HL-60 (cell line): ENCODE measurements around the gene RENBP.

Source experiments
- DNase-seq, 2 experiments: peaks; one replicate each; pipeline ENCODE4 v3.0.0-alpha.2; 2010 to 2020; ENCODE audit warnings: low read depth in 1 of 2, low spot score in 1 of 2
- H3K27ac ChIP-seq: fragments of 250-450 bp; sonication (Bioruptor Pico); replicated peaks from 2 replicates; pipeline ENCODE4 v1.5.1; 2020; ENCODE audit warnings: mild to moderate bottlenecking, moderate library complexity
- H3K27me3 ChIP-seq: fragments of 250-450 bp; sonication (Bioruptor Pico); 2 replicates; pipeline ENCODE4 v1.5.1; 2021; ENCODE audit warnings: mild to moderate bottlenecking, moderate library complexity; ENCODE audit not compliant: insufficient read depth, poor library complexity, severe bottlenecking
- H3K4me3 ChIP-seq: replicated peaks from 2 replicates; pipeline ENCODE4 v1.5.1; 2011; ENCODE audit warnings: mild to moderate bottlenecking, control low read depth, low read length; ENCODE audit not compliant: insufficient read depth
- CTCF ChIP-seq: IDR thresholded peaks from one replicate; pipeline ENCODE4 v1.5.1; 2011; ENCODE audit warnings: low read length, control low read depth, inconsistent platforms; ENCODE audit not compliant: insufficient read depth
- GABPA ChIP-seq: IDR thresholded peaks from 2 replicates; pipeline ENCODE4 v1.6.1; 2012; ENCODE audit warnings: low read depth
- POLR2AphosphoS5 ChIP-seq: IDR thresholded peaks from 2 replicates; pipeline ENCODE4 v1.6.1; 2012; ENCODE audit warnings: low read depth
- REST ChIP-seq: IDR thresholded peaks from 2 replicates; pipeline ENCODE4 v1.6.1; 2012; ENCODE audit warnings: low read depth; ENCODE audit not compliant: insufficient replicate concordance
- SPI1 ChIP-seq: IDR thresholded peaks from 2 replicates; pipeline ENCODE4 v1.6.1; 2012; ENCODE audit warnings: low read depth, mild to moderate bottlenecking, borderline replicate concordance

The RENBP gene

GRCh38 chrX:153969125-153969903 is 24.9 kb upstream of the RENBP start:
- H3K4me3 ChIP-seq: peak overlapping the region; percentile 71
- peak overlapping the region; percentile 99 for H3K27ac ChIP-seq
- no peak for DNase-seq
- no peaks in the 10 kb centered on the region for H3K27me3 ChIP-seq
- no peak for TF ChIP-seq REST
- no peak for TF ChIP-seq POLR2AphosphoS5
- TF ChIP-seq CTCF: no peak
- no peak for TF ChIP-seq SPI1
- no peak for TF ChIP-seq GABPA

- H3K4me3 ChIP-seq: peak overlapping the region; percentile 71
- peak overlapping the region; percentile 99 for H3K27ac ChIP-seq
- TF ChIP-seq REST (no peak), POLR2AphosphoS5 (peak; percentile 10; the same call in 1 of the 2 replicates)
- no peaks in the 10 kb centered on the region for H3K27me3 ChIP-seq
- DNase-seq: peak in 1 of 2 experiments; percentile 62
These were observed 24.3 kb upstream of the RENBP start for GRCh38 chrX:153968754-153969124.

GRCh38 chrX:153968255-153968654 is 23.8 kb upstream of the RENBP start:
- Histone ChIP-seq H3K4me3 (peak overlapping the region; percentile 71), H3K27me3 (no peaks in the 10 kb centered on the region), H3K27ac (peak overlapping the region; percentile 99)
- TF ChIP-seq GABPA (no peak), POLR2AphosphoS5 (no peak), REST (no peak), CTCF (no peak), SPI1 (no peak)
- DNase-seq: no peak
